Activated CD4-positive, alpha-beta T cell treated with anti-CD3 and anti-CD28 coated beads for 4 hours (primary cell): ENCODE results near the gene VCAM1.
"Not testable (repeated sequence)": the region's sequence is repeated elsewhere in the genome, so short reads cannot be mapped to it uniquely, and the experiment has no call there.

ENCODE experiments used
- DNase-seq, 2 donors: peaks; one replicate each; pipeline ENCODE4 v3.0.0-alpha.2; 2020

VCAM1 gene

GRCh38 chr1:100730130-100730529 is 10.6 kb downstream of the VCAM1 start:
- DNase-seq, result no peak

- no peak for DNase-seq
Measured at GRCh38 chr1:100731309-100731708, 11.8 kb downstream of the VCAM1 start.

- no peak for DNase-seq
Measured at GRCh38 chr1:100731758-100732157, 12.2 kb downstream of the VCAM1 start.

- DNase-seq, result no peak
Measured at GRCh38 chr1:100734676-100735075, 15.1 kb downstream of the VCAM1 start.

GRCh38 chr1:100735244-100735643 is 15.7 kb downstream of the VCAM1 start:
- no peak for DNase-seq

GRCh38 chr1:100736324-100736723 is 16.8 kb downstream of the VCAM1 start:
- DNase-seq, result no peak

- no peak for DNase-seq
Measured at GRCh38 chr1:100736746-100737145, 17.2 kb downstream of the VCAM1 start.

GRCh38 chr1:100746542-100746932 is 27.0 kb downstream of the VCAM1 start:
- no peak for DNase-seq

- DNase-seq, result no peak
Measured at GRCh38 chr1:100747771-100748170, 28.2 kb downstream of the VCAM1 start.

GRCh38 chr1:100750005-100750885 is 30.7 kb downstream of the VCAM1 start:
- no peak for DNase-seq

GRCh38 chr1:100752791-100753190 is 33.2 kb downstream of the VCAM1 start:
- DNase-seq, result no peak

- DNase-seq, result no peak
Measured at GRCh38 chr1:100757946-100758345, 38.4 kb downstream of the VCAM1 start.

GRCh38 chr1:100759188-100759587 is 39.6 kb downstream of the VCAM1 start:
- no peak for DNase-seq

- no peak for DNase-seq
Measured at GRCh38 chr1:100760511-100760910, 41.0 kb downstream of the VCAM1 start.

- DNase-seq, result no peak
Measured at GRCh38 chr1:100762461-100762860, 42.9 kb downstream of the VCAM1 start.

- no peak for DNase-seq
Measured at GRCh38 chr1:100767176-100767890, 47.8 kb downstream of the VCAM1 start.

- DNase-seq, result no peak
Measured at GRCh38 chr1:100769323-100769722, 49.8 kb downstream of the VCAM1 start.

GRCh38 chr1:100769906-100770646 is 50.5 kb downstream of the VCAM1 start:
- DNase-seq, result no peak

- no peak for DNase-seq
Measured at GRCh38 chr1:100773444-100773843, 53.9 kb downstream of the VCAM1 start.

- DNase-seq, result no peak
Measured at GRCh38 chr1:100774370-100774769, 54.8 kb downstream of the VCAM1 start.

- DNase-seq, result no peak
Measured at GRCh38 chr1:100775483-100775882, 55.9 kb downstream of the VCAM1 start.

- DNase-seq, result no peak
Measured at GRCh38 chr1:100778748-100779147, 59.2 kb downstream of the VCAM1 start.

GRCh38 chr1:100780814-100781213 is 61.3 kb downstream of the VCAM1 start:
- no peak for DNase-seq

GRCh38 chr1:100781728-100782127 is 62.2 kb downstream of the VCAM1 start:
- DNase-seq, result not testable (repeated sequence)
